GM12864 (cell line): ENCODE measurements around the gene PAM16.

Source experiments
- DNase-seq: peaks from one replicate; pipeline ENCODE4 v3.0.0-alpha.2; 2011; ENCODE audit warnings: low read depth
- H3K4me3 ChIP-seq: 2 replicates; pipeline ENCODE4 v1.5.1; 2011; ENCODE audit warnings: mild to moderate bottlenecking, low read depth, low read length, control low read depth
- TF ChIP-seq, protein P1 (sequence below): IDR thresholded peaks from 2 replicates; pipeline ENCODE4 v1.5.1; 2011; ENCODE audit warnings: low read depth, mild to moderate bottlenecking, moderate library complexity, low read length, control low read depth, inconsistent platforms; ENCODE audit errors: missing control alignments

Gene PAM16

GRCh38 chr16:4358236-4358635, 7.1 kb upstream of the PAM16 start:
- DNase-seq: no peak
- TF ChIP-seq, protein P1, sequence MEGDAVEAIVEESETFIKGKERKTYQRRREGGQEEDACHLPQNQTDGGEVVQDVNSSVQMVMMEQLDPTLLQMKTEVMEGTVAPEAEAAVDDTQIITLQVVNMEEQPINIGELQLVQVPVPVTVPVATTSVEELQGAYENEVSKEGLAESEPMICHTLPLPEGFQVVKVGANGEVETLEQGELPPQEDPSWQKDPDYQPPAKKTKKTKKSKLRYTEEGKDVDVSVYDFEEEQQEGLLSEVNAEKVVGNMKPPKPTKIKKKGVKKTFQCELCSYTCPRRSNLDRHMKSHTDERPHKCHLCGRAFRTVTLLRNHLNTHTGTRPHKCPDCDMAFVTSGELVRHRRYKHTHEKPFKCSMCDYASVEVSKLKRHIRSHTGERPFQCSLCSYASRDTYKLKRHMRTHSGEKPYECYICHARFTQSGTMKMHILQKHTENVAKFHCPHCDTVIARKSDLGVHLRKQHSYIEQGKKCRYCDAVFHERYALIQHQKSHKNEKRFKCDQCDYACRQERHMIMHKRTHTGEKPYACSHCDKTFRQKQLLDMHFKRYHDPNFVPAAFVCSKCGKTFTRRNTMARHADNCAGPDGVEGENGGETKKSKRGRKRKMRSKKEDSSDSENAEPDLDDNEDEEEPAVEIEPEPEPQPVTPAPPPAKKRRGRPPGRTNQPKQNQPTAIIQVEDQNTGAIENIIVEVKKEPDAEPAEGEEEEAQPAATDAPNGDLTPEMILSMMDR: no peak

GRCh38 chr16:4356820-4357219, 5.7 kb upstream of the PAM16 start:
- TF ChIP-seq, protein P1: no peak
- no peak for DNase-seq
- no peak overlapping the region for H3K4me3 ChIP-seq

More at GRCh38 chr16:4358236-4358635, 7.1 kb upstream of the PAM16 start:
- no peak overlapping the region for H3K4me3 ChIP-seq

- TF ChIP-seq, protein P1: no peak
- no peak overlapping the region for H3K4me3 ChIP-seq
Observed at GRCh38 chr16:4354512-4355409, 3.6 kb upstream of the PAM16 start.

DNA sequence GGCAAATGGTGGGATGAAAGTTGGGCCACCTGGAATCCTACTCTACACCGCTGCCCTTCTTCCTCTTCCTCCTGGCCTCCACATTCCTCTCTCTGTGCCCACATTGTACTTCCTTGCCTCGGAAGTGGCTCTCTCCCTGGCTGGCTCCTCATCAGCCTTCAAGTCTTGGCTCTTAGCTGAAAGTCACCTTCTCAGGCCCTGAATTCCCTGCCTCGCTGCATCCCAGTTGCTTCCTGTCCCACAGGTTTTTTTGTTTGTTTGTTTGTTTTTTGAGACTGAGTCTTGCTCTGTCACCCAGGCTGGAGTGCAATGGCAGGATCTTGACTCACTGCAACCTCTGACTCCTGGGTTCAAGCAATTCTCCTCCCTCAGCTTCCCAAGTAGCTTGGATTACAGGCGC, 2.6 kb upstream of the PAM16 start:
- TF ChIP-seq, protein P1: no peak
- DNase-seq: no peak
- H3K4me3 ChIP-seq: no peak overlapping the region

More at GRCh38 chr16:4354512-4355409, 3.6 kb upstream of the PAM16 start:
- DNase-seq: no peak

GRCh38 chr16:4352843-4353242, 1.7 kb upstream of the PAM16 start:
- no peak for DNase-seq
- TF ChIP-seq, protein P1: no peak
- no peak overlapping the region for H3K4me3 ChIP-seq

- no peak for DNase-seq
- TF ChIP-seq, protein P1: no peak
- H3K4me3 ChIP-seq: no peak overlapping the region
Observed at GRCh38 chr16:4351880-4352279, 759 bp upstream of the PAM16 start.
